Muscle of leg (tissue), 11 donors: ENCODE results near the gene TRAF3. TPM values are rescaled to one million over a fixed set of nuclear protein-coding genes. Genes with fewer than 3 reads are reported as not detected.

ENCODE experiments used
- DNase-seq: peaks from one replicate; pipeline ENCODE4 v3.0.0; 2013
- H3K27ac ChIP-seq: one replicate; pipeline ENCODE4 v1.5.1; 2013; ENCODE audit warnings: mild to moderate bottlenecking, low read length, control low read depth
- H3K27me3 ChIP-seq: one replicate; pipeline ENCODE4 v1.6.1; 2013; ENCODE audit warnings: low read length; ENCODE audit not compliant: control insufficient read depth, insufficient read depth
- H3K36me3 ChIP-seq: one replicate; pipeline ENCODE4 v1.6.1; 2013; ENCODE audit warnings: low read length; ENCODE audit not compliant: control insufficient read depth, insufficient read depth
- H3K4me1 ChIP-seq: one replicate; pipeline ENCODE4 v1.6.1; 2013; ENCODE audit warnings: low read length; ENCODE audit not compliant: control insufficient read depth, insufficient read depth
- H3K4me3 ChIP-seq: one replicate; pipeline ENCODE4 v1.5.1; 2013; ENCODE audit warnings: low read length, control low read depth
- H3K9me3 ChIP-seq: replicated peaks from 2 replicates; pipeline ENCODE4 v1.6.1; 2013; ENCODE audit warnings: low read depth, low read length; ENCODE audit not compliant: control insufficient read depth
- WGBS: methylation state at CpG from one replicate; pipeline ENCODE4 v1.1.5; 2013; ENCODE audit warnings: missing lambda C conversion rate; ENCODE audit not compliant: insufficient coverage; 5-methylcytosine and 5-hydroxymethylcytosine counted together
- polyA plus RNA-seq, 8 donors: library from polyadenylated mRNA; unstranded; fragments of 120-200 nt; gene quantifications; one replicate each; pipeline versions ENCODE4 v1.2.1 to v1.2.3, GENCODE V29; 2013; ENCODE audit warnings: inconsistent platforms in 1 of 8, low replicate concordance in 1 of 8; ENCODE audit not compliant: insufficient read length in 8 of 8, insufficient read depth in 1 of 8
- total RNA-seq: library from RNA; stranded (reverse); fragments of 120-200 nt; gene quantifications from one replicate; pipeline ENCODE4 v1.2.4, GENCODE V29; 2013

TRAF3 gene
- total and polyA plus RNA-seq, 9 donors: 9.4 to 19.7 (median 13.8) TPM

DNA sequence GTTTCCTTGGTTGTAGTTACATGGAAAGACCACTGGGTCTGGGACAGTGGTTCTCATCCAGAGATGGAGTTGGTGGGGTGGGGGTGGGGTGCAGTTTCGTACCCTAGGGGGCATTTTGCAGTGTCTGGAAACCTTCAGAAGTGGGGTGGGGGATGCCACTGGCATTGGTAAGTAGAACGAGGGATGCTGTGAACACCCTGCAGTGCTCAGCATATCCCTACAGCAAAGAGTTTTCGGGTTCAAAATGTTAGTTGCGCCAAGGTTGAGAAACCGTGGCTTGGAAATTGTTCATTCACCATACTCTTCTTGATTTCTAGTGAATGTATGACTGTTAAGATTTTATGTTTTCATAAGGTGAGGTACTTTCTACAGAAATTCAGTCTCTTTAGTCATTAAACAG lies 28.7 kb downstream of the TRAF3 start:
- Histone ChIP-seq H3K36me3 (peaks cover 4% of the 10 kb centered on the region), H3K27ac (no peak overlapping the region), H3K4me3 (no peak overlapping the region), H3K27me3 (no peaks in the 10 kb centered on the region), H3K9me3 (no peaks in the 10 kb centered on the region), H3K4me1 (no peaks in the 10 kb centered on the region)
- DNase-seq: no peak
- WGBS: 100% methylated on average over 1 of the region's 5 CpGs

DNA sequence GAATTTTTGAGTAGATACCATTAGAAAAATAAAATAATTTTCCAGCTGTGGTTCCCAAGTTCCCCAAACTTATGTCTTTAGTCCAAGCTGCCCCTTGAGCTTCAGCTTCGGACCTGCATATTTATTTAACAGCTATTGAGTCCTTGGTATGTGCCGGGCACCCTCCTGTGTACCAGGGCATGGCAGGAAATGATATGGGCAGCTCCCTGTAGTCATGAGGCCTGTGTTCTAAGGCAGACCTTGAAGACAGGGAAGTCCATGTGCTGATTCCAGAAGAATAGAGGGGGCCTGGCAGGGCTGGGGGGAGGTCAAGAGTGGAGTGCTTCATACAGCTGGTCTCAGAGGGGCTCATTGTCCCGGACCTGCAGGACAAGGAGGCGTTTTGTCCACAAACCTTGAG lies 29.2 kb downstream of the TRAF3 start:
- no peak overlapping the region for H3K4me3 ChIP-seq
- H3K27ac ChIP-seq: no peak overlapping the region
- H3K9me3 ChIP-seq: no peaks in the 10 kb centered on the region
- DNase-seq: no peak
- 86% methylated on average over 1 of the region's 4 CpGs for WGBS
- H3K36me3 ChIP-seq: peaks cover 4% of the 10 kb centered on the region
- no peaks in the 10 kb centered on the region for H3K27me3 ChIP-seq
- no peaks in the 10 kb centered on the region for H3K4me1 ChIP-seq

DNA sequence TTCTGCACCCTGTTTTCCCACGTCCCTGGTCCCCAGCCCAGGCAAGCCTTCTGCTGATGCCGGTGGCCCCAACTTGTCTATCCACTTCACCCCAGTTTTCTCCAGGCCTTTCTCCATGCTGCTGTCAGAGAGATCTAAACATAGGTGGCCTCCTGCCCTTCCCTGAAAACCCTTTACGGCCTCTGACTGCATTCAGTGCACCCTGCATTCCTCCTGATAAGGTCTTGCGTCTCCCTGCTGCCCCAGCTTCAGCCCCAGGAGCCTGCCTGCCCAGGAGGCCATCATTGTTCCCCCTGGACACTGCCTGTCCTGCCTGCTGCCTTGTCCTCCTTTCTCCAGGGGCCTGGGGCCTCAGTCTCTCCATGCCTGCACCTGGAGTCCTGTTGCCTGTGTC lies 29.8 kb downstream of the TRAF3 start:
- DNase-seq: no peak
- H3K4me3 ChIP-seq: no peak overlapping the region
- H3K36me3 ChIP-seq: peaks cover 4% of the 10 kb centered on the region
- no peak overlapping the region for H3K27ac ChIP-seq
- no peaks in the 10 kb centered on the region for H3K9me3 ChIP-seq
- 85% methylated on average over 4 of the region's 4 CpGs for WGBS
- H3K4me1 ChIP-seq: no peaks in the 10 kb centered on the region
- no peaks in the 10 kb centered on the region for H3K27me3 ChIP-seq

GRCh38 chr14:102809870-102810269 lies 32.6 kb downstream of the TRAF3 start:
- no peaks in the 10 kb centered on the region for H3K27me3 ChIP-seq
- no peaks in the 10 kb centered on the region for H3K9me3 ChIP-seq
- WGBS: 100% methylated on average over 1 of the region's 3 CpGs
- H3K27ac ChIP-seq: no peak overlapping the region
- no peak for DNase-seq
- peaks cover 4% of the 10 kb centered on the region for H3K36me3 ChIP-seq
- H3K4me3 ChIP-seq: no peak overlapping the region
- H3K4me1 ChIP-seq: no peaks in the 10 kb centered on the region

DNA sequence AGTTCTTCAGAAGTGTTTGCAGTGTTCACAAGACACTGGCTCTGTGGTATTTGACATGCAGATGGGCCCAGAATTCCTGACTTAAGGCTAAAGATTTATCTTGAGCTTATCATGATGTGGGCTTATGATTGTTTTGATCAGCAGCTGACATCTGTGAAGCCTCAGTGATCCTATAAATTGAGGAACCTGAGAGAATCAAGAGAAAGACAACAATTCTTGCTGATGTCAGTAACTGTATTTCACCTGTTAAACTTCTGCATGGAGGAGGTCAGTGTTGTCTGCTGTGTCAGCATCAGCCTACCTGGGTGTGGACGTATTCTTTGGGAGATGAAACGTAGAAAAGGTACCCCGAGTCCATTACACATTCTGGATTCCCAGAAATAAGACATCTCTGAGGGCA lies 33.3 kb downstream of the TRAF3 start:
- peaks cover 2% of the 10 kb centered on the region for H3K36me3 ChIP-seq
- WGBS: no CpG with 5 or more reads among the region's 3 CpGs
- no peak overlapping the region for H3K4me3 ChIP-seq

DNA sequence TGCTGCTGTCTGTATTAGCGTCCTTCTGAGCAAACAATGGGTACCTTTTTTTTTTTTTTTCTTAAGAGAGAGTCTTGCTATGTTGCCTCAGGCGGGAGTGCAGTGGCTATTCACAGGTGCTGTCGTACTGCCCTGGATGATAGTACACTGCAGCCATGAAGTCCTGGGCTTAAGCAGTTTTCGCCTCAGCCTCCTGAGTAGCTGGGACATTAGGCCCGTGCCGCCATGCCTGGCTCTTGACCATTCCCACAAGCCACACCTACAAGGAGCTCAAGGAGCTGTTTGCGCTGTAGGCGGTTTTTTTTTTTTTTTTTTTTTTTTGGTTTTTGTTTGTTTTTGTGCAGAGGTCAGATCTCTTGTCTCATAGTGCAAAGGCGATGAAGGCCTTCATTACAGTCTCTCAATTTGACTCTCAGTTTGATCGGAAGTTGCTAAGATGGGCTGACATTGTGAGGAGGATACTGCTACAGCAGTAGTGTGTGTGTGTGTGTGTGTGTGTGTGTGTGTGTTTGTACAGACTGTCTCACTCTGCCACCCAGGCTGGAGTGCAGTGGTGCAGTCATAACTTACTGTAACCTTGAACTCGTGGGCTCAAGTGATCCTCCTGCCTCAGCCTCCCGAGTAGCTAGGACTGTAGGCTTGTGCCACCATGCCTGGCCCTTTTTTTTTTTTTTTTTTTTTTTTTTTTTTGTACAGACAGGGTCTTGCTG lies 34.2 kb downstream of the TRAF3 start:
- Histone ChIP-seq H3K27ac (no peak overlapping the region), H3K9me3 (no peaks in the 10 kb centered on the region), H3K4me1 (no peaks in the 10 kb centered on the region), H3K4me3 (no peak overlapping the region), H3K27me3 (no peaks in the 10 kb centered on the region), H3K36me3 (no peaks in the 10 kb centered on the region)
- WGBS: 95% methylated on average over 3 of the region's 12 CpGs
- DNase-seq: no peak

More for the DNA sequence above, 33.3 kb downstream of the TRAF3 start:
- H3K27me3 ChIP-seq: no peaks in the 10 kb centered on the region
- no peaks in the 10 kb centered on the region for H3K4me1 ChIP-seq
- no peak overlapping the region for H3K27ac ChIP-seq
- DNase-seq: no peak
- H3K9me3 ChIP-seq: no peaks in the 10 kb centered on the region

DNA sequence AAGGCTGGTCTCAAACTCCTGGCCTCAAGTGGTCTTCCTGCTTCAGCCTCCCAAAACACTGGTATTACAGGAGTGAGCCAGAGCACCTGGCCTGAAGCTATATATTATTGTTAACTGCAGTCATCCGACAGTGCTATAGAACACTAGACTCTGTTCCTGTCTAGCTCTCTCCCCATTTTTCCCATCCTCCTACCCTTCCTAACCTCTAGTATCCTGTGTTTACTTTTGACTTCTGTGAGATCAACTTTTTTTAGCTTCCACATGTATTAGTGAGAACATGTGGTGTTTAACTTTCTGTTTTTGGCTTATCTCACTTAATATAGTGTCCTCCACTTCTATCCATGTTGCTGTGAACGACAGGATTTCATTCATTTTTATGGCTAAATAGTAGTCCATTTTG lies 34.7 kb downstream of the TRAF3 start:
- Histone ChIP-seq H3K27me3 (no peaks in the 10 kb centered on the region), H3K9me3 (no peaks in the 10 kb centered on the region), H3K27ac (no peak overlapping the region), H3K4me3 (no peak overlapping the region), H3K36me3 (no peaks in the 10 kb centered on the region), H3K4me1 (no peaks in the 10 kb centered on the region)
- no peak for DNase-seq
- no CpG with 5 or more reads among the region's 2 CpGs for WGBS

- Histone ChIP-seq H3K36me3 (no peaks in the 10 kb centered on the region), H3K27me3 (no peaks in the 10 kb centered on the region), H3K27ac (no peak overlapping the region), H3K9me3 (no peaks in the 10 kb centered on the region), H3K4me3 (no peak overlapping the region), H3K4me1 (peaks cover 2% of the 10 kb centered on the region)
- WGBS: no CpG with 5 or more reads among the region's 5 CpGs
- no peak for DNase-seq
These were observed 36.4 kb downstream of the TRAF3 start for GRCh38 chr14:102813691-102814090.

- Histone ChIP-seq H3K4me3 (no peak overlapping the region), H3K36me3 (no peaks in the 10 kb centered on the region), H3K27ac (no peak overlapping the region), H3K9me3 (no peaks in the 10 kb centered on the region), H3K27me3 (no peaks in the 10 kb centered on the region), H3K4me1 (peaks cover 2% of the 10 kb centered on the region)
- WGBS: 100% methylated on average over 1 of the region's 2 CpGs
- DNase-seq: no peak
These were observed 40.1 kb downstream of the TRAF3 start for GRCh38 chr14:102817318-102817717.

DNA sequence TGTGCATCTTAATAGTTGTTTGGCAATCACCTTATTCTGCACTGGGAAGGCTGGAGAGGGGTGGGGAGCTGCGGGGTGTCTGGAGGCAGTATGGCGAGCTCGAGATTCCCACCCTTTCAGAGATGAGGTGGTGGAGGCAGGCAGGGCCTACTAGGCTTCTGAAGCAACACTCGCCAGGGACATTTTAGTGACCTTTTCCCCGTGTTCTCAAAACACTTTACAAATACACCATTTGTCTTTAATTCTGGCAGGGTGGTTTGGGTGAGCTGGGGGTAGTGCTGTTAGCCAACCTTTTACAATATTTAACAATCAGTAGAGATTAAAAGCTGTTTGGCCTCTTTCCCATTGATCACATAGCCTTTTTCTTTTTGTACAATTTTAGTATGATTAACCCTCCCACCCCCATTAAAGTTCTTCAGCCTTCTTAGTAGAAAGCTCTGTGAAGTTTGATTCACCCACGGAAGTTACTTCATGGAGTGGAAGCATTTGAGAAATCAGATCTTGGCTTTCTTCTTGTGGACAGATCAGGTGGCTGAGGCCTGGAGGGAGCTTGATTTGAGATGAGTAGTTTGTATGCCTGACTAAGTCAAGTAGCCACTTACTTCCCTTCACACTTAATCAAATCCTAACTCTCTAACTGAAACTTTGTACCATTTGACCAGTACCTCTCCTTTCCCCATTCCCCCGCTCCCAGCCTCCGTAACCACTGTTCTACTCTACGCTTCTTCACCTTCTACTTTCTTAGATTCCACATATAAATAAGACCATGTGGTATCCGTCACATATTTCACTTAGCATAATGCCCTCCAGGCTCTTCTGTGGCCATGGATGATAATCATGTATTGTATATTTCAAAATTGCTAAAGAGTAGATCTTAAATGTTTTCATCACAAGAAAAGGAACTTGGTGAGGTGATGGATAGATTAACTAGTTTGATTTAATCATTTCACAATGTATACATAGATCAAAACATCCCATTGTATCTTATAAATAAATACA lies 41.0 kb downstream of the TRAF3 start:
- no peak for DNase-seq
- no peak overlapping the region for H3K27ac ChIP-seq
- H3K4me1 ChIP-seq: peaks cover 2% of the 10 kb centered on the region
- WGBS: 100% methylated on average over 1 of the region's 10 CpGs
- no peaks in the 10 kb centered on the region for H3K9me3 ChIP-seq
- H3K36me3 ChIP-seq: no peaks in the 10 kb centered on the region
- H3K27me3 ChIP-seq: no peaks in the 10 kb centered on the region
- H3K4me3 ChIP-seq: no peak overlapping the region
